HL-60 (cell line): ENCODE data around the gene S100A9.
A peak's percentile ranks its signal among the peaks of the same experiment; 100 is the strongest.

ENCODE experiments used
- DNase-seq, 2 experiments: peaks; one replicate each; pipeline ENCODE4 v3.0.0-alpha.2; 2010 to 2020; ENCODE audit warnings: low read depth in 1 of 2, low spot score in 1 of 2
- H3K27ac ChIP-seq: fragments of 250-450 bp; sonication (Bioruptor Pico); replicated peaks from 2 replicates; pipeline ENCODE4 v1.5.1; 2020; ENCODE audit warnings: mild to moderate bottlenecking, moderate library complexity
- H3K27me3 ChIP-seq: fragments of 250-450 bp; sonication (Bioruptor Pico); 2 replicates; pipeline ENCODE4 v1.5.1; 2021; ENCODE audit warnings: mild to moderate bottlenecking, moderate library complexity; ENCODE audit not compliant: insufficient read depth, poor library complexity, severe bottlenecking
- H3K4me3 ChIP-seq: replicated peaks from 2 replicates; pipeline ENCODE4 v1.5.1; 2011; ENCODE audit warnings: mild to moderate bottlenecking, control low read depth, low read length; ENCODE audit not compliant: insufficient read depth
- CTCF ChIP-seq: IDR thresholded peaks from one replicate; pipeline ENCODE4 v1.5.1; 2011; ENCODE audit warnings: low read length, control low read depth, inconsistent platforms; ENCODE audit not compliant: insufficient read depth
- GABPA ChIP-seq: IDR thresholded peaks from 2 replicates; pipeline ENCODE4 v1.6.1; 2012; ENCODE audit warnings: low read depth
- POLR2AphosphoS5 ChIP-seq: IDR thresholded peaks from 2 replicates; pipeline ENCODE4 v1.6.1; 2012; ENCODE audit warnings: low read depth
- REST ChIP-seq: IDR thresholded peaks from 2 replicates; pipeline ENCODE4 v1.6.1; 2012; ENCODE audit warnings: low read depth; ENCODE audit not compliant: insufficient replicate concordance
- SPI1 ChIP-seq: IDR thresholded peaks from 2 replicates; pipeline ENCODE4 v1.6.1; 2012; ENCODE audit warnings: low read depth, mild to moderate bottlenecking, borderline replicate concordance

The S100A9 gene

GRCh38 chr1:153358691-153358975, 979 bp downstream of the S100A9 start:
- no peaks in the 10 kb centered on the region for H3K27me3 ChIP-seq
- TF ChIP-seq SPI1 (no peak), POLR2AphosphoS5 (no peak), GABPA (no peak), CTCF (no peak)
- DNase-seq: no peak
- peak overlapping the region; percentile 91 for H3K27ac ChIP-seq
- H3K4me3 ChIP-seq: peak overlapping the region; percentile 31

GRCh38 chr1:153359241-153359640, 1.6 kb downstream of the S100A9 start:
- H3K4me3 ChIP-seq: peak overlapping the region; percentile 31
- peak overlapping the region; percentile 91 for H3K27ac ChIP-seq
- no peaks in the 10 kb centered on the region for H3K27me3 ChIP-seq
- no peak for DNase-seq
- TF ChIP-seq CTCF: no peak
- TF ChIP-seq GABPA: no peak
- no peak for TF ChIP-seq REST
- TF ChIP-seq SPI1: no peak
- no peak; the same call in 1 of the 2 replicates for TF ChIP-seq POLR2AphosphoS5

- no peaks in the 10 kb centered on the region for H3K27me3 ChIP-seq
- TF ChIP-seq GABPA (no peak), CTCF (no peak), POLR2AphosphoS5 (no peak)
- no peak for DNase-seq
- no peak overlapping the region for H3K4me3 ChIP-seq
- peak overlapping the region; percentile 91 for H3K27ac ChIP-seq
These were observed 2.5 kb downstream of the S100A9 start for GRCh38 chr1:153360190-153360589.

- H3K27ac ChIP-seq: peak overlapping the region; percentile 91
- TF ChIP-seq GABPA (no peak), SPI1 (no peak), REST (no peak), POLR2AphosphoS5 (no peak; the same call in 1 of the 2 replicates), CTCF (no peak)
- H3K4me3 ChIP-seq: no peak overlapping the region
- peak in 1 of 2 experiments; percentile 59 for DNase-seq
- H3K27me3 ChIP-seq: no peaks in the 10 kb centered on the region
These were observed 3.2 kb downstream of the S100A9 start for GRCh38 chr1:153360592-153361479.
